Measurements from ENCODE around the gene BORCS5.
"Not testable (repeated sequence)": the region's sequence is repeated elsewhere in the genome, so short reads cannot be mapped to it uniquely, and the experiment has no call there.

The BORCS5 gene

DNA sequence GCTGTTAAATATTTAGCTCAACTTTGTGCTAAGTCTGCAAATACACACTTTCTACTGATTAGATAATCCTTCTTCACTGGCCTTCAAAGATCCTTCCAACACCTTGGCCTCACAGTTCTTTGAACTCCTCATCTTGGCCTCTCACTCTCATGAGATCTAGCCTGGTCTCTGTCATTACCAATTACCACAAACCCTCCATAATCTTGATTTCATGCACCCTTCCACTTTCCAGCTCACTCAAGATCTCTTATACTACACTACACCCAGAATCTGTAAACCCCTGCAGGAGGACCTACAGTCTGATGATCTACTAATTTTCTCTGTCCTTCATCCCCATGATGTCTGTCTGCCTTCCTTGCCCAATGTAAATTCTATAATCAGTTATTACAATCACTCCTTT is 134.7 kb downstream of the BORCS5 start:
- DNase-seq: no peak

DNA sequence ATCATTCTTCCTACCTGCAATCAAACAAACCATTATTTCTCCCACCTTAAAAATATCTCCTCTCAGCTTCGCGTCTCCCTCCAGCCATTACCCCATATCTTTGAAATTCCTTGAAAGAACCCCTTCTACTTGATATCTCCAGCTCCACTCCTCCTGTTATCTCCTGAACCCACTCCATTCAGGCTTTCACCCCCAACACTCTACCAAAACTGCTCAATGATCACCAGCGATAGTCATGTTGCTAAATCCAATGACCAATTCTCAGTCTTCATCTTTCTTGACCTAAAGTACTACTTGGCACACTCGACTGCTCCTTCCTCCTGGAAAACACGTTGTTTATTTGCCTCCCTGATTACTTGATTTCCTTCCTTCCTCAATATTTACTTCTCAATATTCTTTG is 135.7 kb downstream of the BORCS5 start:
- DNase-seq: no peak

DNA sequence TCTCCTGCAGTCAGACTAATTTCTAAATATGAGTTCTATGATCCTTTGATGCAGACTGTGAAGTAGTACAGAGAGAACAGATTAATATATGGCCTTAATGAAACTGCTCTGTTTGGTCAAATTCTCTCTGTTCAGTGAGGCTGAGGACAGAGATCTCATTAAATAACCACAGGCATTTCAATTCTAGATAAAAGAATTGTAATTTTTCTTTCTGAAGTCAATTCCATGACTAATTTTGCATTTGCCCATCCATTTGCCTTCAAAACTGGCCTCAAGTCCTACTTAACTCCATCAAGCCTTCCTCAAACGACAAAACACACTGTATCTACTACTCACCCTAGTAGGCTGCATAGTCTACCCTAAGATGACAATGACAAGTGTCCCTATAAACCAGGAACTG is 138.7 kb downstream of the BORCS5 start:
- no peak for DNase-seq

DNA sequence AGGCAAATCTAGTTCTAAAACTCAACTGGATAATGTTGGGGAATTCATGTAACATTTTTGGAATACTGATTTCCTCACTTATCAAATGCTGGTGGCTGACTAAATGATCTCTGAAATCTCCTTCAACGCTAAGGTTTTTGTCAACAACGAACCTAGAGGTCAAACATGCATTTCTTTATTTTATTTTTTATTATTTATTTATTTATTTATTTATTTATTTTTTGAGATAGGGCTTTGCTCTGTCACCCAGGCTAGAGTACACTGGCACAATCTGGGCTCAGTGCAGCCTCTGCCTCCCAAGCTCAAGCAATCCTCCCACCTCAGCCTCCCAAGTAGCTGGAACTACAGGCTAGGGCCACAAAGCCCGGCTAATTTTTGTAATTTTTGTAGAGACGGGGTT is 141.3 kb downstream of the BORCS5 start:
- no peak for DNase-seq

DNA sequence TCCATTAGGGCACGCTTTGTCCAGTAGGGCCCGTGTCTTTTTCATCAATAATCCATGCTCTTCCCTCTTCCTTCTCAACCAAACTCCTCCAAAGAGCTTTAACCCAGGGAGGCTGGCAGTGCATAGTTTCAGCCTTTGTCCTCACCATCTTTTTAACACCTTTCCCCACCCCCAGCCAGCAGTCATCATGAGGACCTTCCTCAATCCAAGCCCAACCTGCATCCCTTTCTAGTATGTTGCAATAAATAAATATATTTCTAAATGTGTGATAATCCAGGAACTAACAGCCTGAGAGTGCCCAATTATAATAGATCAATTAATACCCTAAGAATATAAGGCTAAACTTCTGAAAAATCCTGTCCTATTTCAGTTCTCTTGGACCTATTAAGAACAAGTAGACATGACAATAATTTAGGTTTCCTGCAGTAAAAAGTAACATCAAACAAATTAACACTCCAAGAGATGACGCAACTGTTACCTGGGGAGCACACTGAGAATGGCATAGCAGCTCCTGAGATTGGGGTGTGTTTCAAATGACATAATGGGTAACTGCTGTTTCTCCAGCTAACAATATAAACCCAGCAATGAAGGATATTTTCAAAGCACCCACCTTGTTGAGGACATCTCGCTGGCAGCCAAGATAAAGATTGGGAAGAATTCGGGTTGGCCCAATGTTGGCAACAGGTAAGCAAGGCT is 143.2 kb downstream of the BORCS5 start:
- DNase-seq: no peak

DNA sequence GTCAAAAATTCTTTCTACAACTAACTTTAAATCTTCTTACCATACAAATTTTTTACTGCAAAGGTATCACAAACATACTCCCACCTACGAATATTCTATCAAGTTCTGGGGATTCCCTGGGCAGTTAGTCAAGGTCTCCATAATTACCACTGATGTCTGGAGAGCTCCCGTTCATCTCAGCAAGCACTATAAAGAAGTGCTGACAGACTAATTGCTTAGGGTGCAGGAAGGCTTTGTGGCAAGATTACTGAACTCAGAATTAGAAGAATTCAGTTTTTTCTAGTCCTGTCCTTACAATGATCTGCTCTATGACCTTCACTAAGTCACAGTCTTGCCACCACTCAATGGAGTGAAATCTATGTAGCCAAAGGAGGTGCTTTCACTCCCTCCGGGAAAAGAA is 144.2 kb downstream of the BORCS5 start:
- no peak for DNase-seq

DNA sequence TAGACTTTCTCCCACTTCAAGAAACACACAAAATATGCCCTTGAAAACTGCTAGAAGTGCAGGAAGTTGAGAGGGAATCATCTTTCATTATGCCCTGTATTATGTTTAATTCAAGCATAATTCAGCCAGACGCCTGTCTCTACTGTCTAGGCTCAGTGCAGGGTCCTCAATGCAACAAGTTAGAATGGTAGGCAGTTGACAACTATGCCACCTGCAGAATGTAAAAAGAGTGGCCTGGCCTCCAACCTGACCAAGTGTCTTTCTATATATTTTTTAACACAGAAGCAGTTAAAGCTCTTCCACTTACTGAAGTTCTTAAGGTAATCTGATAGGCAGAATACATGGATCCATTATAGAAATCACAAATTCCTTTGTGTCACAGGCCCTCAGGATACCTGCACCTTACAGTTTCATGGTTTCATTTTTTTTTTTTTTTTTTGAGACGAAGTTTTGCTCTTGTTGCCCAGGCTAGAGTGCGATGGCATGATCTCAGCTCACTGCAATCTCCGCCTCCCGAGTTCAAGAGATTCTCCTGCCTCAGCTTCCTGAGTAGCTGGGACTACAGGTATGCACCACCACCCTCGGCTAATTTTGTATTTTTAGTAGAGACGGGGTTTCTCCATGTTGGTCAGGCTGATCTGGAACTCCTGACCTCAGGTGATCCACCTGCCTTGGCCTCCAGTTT is 145.4 kb downstream of the BORCS5 start:
- DNase-seq: not testable (repeated sequence)

DNA sequence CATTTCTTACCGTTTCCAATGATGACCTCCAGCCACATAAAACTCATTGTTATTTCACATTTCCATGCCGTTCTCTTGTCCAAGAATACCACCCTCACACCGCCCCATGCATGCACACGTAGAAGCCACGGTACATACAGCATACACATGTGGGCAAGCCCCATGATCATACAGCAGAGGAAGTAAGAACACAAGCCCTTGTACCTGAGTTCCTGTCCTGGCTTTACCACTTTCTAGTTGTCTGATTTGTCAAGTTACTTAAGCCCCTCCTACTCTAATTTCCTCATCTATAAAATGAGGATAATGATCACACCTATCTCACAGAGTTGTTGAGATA is 145.9 kb downstream of the BORCS5 start:
- DNase-seq: no peak

DNA sequence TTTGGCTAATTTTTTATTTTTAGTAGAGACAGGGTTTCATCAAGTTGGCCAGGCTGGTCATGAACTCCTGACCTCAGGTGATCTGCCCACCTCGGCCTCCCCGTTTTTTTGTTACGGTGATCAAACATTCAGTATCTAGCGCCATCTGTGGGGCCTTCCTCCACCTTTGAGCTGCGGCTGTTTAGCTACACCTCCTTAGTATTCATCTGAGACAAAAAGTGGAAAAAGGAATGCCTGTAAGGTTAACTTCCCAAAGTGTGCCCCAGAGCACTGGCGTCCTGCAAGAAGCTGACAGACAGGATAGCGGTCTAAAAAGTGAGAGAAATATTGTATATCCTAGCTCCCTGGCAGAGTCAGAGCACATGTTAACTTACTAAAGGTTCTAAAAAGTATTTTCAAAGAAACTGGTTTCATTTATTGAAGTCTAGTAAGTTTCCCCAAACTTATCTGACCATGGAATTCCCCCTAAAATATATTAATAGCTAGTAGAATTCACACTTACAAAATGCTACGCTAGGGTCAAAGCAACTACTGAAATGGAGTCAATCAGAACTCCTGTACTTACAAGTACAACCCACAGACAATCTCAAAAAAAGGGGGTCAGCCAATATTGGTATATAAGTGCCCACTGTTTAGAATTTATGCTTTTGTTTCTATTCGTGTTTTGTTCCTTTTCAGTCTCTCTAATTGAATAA is 146.7 kb downstream of the BORCS5 start:
- DNase-seq: no peak

DNA sequence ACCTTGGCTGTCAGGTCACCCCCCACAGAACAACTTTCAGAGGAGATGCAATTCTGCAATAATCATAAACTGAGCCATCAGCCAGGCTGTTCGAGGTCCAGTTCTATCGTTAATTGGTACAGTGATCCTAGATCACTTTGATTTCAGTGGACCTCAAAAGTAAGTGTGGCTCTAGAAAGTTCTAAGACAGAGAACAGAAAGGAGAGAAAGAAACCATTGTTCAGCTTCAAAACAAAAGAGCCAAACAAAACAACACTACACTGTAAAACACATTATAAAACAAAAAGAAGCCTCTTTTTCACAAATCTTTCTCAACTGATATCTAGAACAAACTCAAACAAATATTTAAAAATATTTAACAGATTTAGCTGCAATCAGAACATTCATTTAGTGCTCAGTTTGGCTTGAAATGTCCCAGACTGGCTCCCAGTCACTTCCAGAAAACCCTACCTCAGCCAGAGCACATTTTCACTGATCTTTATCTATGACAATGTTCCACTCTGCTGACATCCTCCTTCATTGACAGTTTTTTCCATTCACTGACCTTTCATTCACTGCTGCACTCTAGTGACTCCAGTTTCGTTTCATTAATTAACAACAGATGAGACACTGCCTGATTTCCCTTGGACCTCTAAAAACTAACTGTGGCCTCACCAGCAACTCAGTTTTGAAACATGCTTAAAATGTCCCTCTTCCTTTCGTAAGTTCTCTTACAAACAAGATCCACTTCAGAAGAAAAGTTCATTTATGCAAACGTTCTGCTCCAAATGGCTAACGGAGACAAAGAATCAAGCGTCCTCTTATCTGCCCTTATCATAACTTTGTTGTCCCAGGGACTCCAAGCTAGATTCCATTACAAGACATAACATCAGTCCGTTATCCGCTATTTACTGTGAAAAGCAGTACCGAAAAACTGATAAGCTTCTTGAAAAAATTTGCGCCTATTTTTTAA is 148.9 kb downstream of the BORCS5 start:
- DNase-seq: peak; percentile 49

DNA sequence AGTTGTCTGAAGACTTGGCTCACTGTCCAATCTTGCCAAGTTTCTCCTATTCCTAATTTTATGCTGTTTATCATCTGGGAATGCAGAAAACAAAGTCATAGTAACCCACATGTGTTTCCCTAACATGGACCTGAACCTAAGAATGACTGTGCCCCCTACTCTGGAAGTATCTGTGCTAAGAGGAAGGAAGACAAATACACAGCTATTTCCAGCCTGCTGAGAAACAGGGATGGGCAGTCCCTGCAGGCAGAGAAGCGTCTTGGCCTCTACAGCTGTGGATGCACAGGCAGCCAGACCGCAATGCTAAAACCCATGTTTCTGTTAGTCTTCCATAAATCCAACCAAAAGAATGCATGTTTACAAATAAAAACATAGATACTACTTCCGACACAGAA is 149.6 kb downstream of the BORCS5 start:
- DNase-seq: no peak

DNA sequence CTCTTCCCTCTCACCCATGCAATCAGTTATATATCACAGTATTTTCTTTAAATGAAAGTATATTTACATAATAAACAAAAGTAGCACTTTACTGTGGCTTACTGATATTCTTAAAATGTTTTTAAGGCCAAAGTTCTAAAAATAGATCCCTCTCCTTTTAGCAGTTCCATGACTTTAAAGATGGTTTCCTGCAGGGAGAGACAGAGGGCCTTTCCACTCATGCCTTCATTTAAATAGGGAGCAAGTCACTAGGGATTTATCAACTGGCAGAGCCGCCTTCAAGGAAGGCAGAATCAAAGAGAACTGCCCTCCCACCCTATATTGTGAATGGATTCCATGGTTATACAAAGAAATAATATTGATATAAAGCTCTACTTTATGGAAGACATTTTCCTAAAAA is 150.2 kb downstream of the BORCS5 start:
- DNase-seq: no peak

DNA sequence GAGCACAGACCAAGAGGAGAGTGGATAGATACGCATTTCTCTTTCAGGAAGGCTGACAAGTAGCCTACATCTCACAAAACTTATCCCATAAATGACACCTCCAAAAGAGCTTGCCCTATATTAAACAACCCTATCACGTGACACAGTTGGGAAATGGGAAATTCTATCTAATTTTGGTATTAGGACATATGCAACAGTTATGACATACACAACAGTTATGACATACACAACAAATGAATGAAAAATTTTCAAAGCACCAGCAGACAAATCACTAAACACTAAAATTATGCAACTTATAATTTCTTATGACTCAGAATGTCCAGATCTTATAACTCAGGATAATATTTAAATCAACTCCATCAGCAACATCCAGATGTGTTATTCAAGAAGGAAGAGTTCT is 151.7 kb downstream of the BORCS5 start:
- peak; percentile 80 for DNase-seq

DNA sequence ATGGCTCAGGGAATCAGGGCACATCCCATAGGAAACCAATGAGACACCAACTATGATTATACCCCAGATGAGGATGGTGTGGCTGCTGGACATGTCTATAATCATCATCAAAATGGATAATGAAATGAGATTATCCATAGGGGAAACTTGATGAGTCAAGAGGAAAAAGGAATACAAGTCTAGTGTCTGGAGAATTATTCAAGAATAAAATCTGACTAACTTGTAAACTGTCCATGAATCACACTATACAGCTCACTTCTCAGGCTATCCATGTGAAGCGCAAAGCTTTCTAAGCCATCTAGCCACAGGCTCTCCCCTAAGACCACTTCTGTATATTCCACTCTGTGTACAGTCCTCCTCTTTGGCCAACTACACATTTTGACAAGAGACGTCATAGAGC is 153.3 kb downstream of the BORCS5 start:
- peak; percentile 88 for DNase-seq

DNA sequence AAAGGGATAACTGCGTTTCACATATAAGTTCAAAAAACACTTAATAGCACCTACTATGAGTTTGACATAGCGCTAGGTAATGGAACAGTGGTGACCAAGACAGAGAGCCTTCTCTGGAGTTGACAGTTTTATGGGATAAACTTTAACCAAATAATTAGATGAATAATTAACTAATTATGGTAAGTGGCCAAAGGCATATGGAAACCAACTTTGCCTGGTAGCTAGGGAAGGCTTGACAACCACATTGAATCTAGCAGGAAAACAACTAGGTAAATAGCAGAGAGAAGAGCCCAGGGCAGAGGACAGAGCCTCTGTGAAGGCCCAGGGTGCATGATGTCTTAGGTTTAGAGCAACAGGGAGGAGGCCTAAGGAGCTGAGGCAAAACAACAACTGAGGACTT is 153.7 kb downstream of the BORCS5 start:
- DNase-seq: no peak

DNA sequence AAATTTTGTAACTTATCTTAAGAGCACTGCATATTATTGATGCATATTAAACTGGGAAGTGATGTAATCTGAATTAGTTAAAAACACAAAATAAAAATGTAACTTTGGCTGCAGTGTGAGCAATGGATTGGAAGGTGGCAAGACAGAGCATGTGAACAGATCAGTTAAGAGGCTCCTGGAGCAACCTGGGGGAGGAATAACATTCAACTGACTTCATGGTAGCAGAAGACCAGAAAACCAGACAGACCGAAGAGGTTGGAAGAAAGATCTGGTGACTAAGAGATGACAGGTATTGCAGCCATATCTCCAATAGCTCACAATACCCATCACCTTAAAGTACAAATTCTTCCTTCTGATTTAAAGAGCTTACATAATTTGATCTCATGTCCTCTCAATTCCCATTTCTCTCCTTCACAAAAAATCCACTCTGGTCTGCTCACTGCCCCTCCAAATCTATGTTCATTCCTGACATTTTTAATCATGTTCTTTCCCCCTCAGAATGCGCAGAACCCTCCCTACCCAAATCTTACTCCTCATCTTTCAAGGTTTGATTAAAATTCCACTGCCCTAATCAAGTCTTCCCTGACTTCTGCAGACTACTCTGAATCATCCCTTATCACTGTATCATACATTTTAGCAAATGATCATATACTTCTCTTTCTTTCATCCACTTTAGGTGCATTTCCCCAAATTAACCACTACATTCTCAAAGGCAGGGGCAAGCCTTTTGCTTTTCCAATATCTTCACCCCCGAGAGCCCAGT is 154.3 kb downstream of the BORCS5 start:
- no peak for DNase-seq

DNA sequence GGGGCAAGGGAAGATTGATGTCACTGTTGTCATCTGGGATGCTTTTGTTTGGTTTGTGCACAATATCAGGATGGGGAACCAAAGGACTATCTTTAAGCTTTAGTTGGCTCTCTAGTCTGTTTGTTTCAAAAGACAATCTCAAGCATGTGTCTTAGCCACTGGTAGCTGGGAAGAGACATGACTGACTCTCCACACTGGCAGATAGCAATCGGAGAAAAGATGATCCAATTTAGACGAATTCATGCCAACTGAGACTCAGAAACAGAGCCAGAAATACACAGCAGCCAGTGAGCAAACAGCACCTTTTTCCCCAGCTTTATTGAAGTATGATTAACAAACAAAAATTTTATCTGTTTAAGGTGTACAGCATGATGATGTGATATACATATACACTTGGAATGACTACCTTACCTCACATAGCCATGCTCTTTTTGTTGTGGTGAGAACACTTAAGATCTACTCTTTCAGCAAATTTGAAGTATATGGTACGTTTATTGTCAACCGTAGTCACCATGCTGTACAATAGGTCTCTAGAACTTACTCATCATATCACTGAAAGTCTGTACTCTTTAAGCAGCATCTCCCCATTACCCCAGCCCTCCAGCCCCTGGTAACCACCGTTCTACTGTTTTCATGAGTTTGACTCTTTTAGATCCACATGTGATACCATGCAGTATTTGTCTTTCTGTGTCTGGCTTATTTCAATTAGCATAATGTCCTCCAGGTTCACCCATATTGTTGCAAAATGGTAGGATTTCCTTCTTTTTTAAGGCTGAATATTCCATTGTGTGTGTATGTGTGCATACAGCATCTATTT is 155.2 kb downstream of the BORCS5 start:
- no peak for DNase-seq

DNA sequence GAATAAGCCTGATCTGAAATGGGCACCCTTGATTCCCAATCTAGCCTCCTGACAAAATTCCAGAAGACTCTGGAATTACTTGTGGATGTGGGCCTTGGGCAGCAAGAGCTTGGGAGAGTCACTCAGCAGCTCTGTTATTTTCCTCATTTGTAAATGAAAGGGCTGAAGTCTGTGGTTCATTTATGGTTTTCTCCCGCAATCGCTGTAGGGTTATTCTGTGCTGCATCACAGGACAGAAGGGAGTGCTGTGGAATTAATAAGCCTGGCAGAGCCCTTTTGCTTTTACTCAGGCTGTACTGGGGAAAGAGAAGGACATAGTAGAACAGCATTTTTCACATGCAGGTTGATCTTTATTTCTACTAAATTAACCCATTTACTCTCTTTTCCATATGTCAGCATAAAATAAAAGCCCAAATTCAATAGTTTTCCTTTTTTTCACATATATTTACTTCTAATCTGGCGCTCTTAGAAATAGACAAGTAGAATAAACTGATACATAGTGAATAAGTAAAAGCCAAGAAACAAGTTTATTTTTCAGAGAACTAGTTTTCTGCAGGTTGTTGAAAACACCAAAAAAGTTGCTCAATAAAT is 156.6 kb downstream of the BORCS5 start:
- DNase-seq: no peak

DNA sequence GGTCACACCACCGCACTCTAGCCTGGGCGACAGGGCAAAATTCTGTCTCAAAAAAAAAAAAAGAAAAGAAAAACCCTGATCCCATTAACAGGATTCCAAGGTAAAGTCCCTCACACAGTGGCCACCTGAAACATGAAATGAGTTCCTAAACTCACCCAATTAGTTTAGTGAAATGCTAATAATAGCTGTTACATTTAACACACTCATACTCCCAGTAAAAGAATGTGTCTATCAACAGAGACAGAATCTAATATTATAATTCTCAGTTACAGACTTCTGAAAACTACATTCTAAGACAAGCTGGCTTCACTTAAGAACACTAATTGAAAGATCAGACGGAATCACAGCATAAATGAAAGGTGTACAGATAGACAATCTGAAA is 161.6 kb downstream of the BORCS5 start:
- DNase-seq: no peak

DNA sequence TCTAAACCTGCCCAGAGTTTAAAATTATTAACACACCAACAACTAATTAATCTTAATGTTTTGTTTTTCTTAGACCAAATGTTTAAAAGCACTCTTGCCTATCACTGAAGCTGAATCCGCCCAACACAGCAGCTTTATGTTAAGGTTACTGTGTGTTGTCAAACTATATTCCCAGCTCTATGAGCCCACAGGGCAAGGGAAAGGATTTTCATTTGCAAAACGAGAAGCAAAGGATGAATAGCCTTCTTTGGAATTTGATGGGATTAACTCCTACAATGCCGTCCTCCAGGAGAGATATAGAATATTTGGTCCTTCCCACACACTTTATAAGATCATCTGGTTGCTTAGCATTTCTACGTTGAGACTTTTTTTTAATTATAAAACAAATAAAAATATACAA is 162.0 kb downstream of the BORCS5 start:
- DNase-seq: no peak
